ENCODE results near the gene NUP153. TPM values are rescaled to one million over a fixed set of nuclear protein-coding genes. Genes with fewer than 3 reads are reported as not detected.

NUP153 gene
- total RNA-seq, 3 donors from 2014 or later (not counting 1 experiment from before 2014, with no cell fraction given): 67.5 to 74.9 (median 68.0) TPM

DNA sequence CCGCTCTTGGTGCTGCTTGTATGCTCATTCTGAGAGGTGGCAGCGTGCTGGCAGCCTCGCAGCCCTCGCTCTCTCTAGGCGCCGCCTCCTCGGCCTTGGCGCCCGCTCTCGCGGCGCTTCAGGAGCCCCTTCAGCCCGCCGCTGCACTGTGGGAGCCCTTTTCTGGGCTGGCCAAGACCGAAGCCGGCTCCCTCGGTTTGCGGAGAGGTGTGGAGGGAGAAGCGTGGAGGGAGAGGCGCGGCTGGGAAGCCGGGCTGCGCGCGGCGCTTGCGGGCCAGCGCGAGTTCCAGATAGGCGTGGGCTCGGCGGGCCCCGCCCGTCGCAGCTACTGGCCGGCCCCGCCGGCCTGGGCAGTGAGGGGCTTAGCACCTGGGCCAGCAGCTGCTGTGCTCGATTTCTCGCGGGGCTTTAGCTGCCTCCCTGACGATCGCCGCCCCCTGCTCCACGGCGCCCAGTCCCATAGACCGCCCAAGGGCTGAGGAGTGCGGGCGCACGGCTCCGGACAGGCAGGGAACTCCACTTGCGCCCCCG is 126.1 kb downstream of the NUP153 start:
- Histone ChIP-seq H3K4me3 (ENCODE audit: low read length) (peak overlapping the region; percentile 20), H3K27me3 (ENCODE audit: control insufficient read depth, insufficient read depth, low read length) (peaks cover 2% of the 10 kb centered on the region), H3K9me3 (ENCODE audit: control insufficient read depth, insufficient read depth, low read length) (peaks cover 6% of the 10 kb centered on the region), H3K36me3 (ENCODE audit: control insufficient read depth, insufficient read depth, low read length) (no peaks in the 10 kb centered on the region), H3K27ac (ENCODE audit: low read length) (no peak overlapping the region), H3K4me1 (ENCODE audit: control insufficient read depth, insufficient read depth, low read length) (peaks cover 7% of the 10 kb centered on the region)
- Mint-ChIP-seq H3K9me3 (peaks cover 2 to 3% of the 10 kb centered on the region in 2 donors), H3K27ac (peak overlapping the region in 1 of 2 donors; percentile 15), H3K4me1 (peaks cover 7 to 18% of the 10 kb centered on the region in 2 donors), H3K27me3 (ENCODE audit: low read depth in 2 of 2) (peaks cover 6 to 23% of the 10 kb centered on the region in 2 donors), H3K4me3 (peak overlapping the region; percentile 75), H3K36me3 (peaks cover 14% of the 10 kb centered on the region)
- peak; percentile 58 to 74 (median 73) for ATAC-seq
- DNase-seq: peak in 1 of 2 donors; percentile 42
- WGBS (ENCODE audit: insufficient coverage): 33% methylated on average over 53 of the region's 53 CpGs
- intact Hi-C loops (cut with micrococcal nuclease): loop anchor here (5.0 kb wide), 1 partner anchor 237 kb away; no protein-coding TSS in a partner anchor
- TF ChIP-seq CTCF (IDR thresholded peaks at IDR 0.05): no peak

DNA sequence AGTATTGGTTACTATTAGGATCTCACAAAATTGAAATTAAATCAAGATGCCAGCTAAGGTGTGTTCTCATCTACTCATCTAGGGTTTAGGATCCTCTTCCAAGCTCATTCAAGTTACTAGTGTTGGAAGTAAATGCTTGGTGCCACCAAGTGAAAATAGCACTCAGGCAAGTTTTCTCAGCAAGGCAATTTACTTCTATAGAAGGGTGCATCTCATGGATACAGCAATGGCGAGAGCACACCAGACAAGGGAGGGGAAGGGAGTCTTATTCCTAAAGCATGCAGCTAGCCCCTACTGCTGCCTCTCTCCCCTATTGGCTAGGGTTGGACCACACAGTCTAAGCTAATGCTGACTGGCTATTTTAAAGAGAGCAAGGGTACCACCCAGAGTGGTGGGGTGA is 129.7 kb downstream of the NUP153 start:
- H3K36me3 Mint-ChIP-seq: peaks cover 14% of the 10 kb centered on the region
- H3K9me3 Mint-ChIP-seq: peaks cover 2 to 3% of the 10 kb centered on the region in 2 donors
- Histone ChIP-seq H3K27ac (ENCODE audit: low read length) (no peak overlapping the region), H3K4me1 (ENCODE audit: control insufficient read depth, insufficient read depth, low read length) (peaks cover 6% of the 10 kb centered on the region), H3K9me3 (ENCODE audit: control insufficient read depth, insufficient read depth, low read length) (peaks cover 6% of the 10 kb centered on the region), H3K4me3 (ENCODE audit: low read length) (no peak overlapping the region), H3K27me3 (ENCODE audit: control insufficient read depth, insufficient read depth, low read length) (peaks cover 2% of the 10 kb centered on the region), H3K36me3 (ENCODE audit: control insufficient read depth, insufficient read depth, low read length) (no peaks in the 10 kb centered on the region)
- TF ChIP-seq CTCF (IDR thresholded peaks at IDR 0.05): no peak
- ATAC-seq (no peak), DNase-seq (no peak)
- intact Hi-C loops (cut with micrococcal nuclease): no loop called here
- H3K4me1 Mint-ChIP-seq: peaks cover 0 to 12% of the 10 kb centered on the region in 2 donors
- H3K27ac Mint-ChIP-seq: no peak overlapping the region
- H3K4me3 Mint-ChIP-seq: no peak overlapping the region
- 71% methylated on average over 1 of the region's 1 CpG for WGBS (ENCODE audit: insufficient coverage)
- H3K27me3 Mint-ChIP-seq (ENCODE audit: low read depth in 2 of 2): peaks cover 13 to 44% of the 10 kb centered on the region in 2 donors

DNA sequence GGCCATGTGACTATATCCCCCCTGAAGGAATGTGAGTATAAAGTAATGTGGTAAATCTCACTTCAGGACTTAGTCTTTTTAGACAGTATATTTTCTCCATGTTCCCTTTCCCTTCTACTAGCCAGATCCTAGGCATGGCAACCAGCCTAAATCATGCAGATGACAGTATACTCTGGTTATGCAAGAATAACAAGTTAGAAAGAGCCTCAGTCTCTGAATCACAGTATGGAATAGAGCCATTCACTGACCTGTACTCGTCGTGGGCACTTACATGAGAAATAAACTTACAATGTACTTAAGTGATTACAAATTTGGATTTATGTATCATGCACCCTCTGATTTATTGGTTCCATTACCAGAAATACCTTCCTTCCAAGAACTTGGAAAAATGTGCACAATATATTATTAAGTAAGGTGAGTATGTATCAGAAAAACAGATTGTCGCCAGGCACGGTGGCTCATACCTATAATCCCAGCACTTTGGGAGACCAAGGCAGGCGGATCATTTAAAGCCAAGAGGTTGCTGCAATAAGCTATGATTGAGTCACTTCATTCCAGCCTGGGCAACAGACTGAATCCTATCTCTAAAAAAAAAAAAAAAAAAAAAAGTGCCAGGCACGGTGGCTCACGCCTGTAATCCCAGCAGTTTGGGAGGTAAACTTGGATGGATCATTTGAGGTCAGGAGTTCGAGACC is 131.7 kb downstream of the NUP153 start:
- Mint-ChIP-seq H3K27me3 (ENCODE audit: low read depth in 2 of 2) (peaks cover 16 to 42% of the 10 kb centered on the region in 2 donors), H3K4me3 (no peak overlapping the region), H3K4me1 (no peaks in the 10 kb centered on the region), H3K36me3 (peaks cover 14% of the 10 kb centered on the region), H3K9me3 (peaks cover 2 to 3% of the 10 kb centered on the region in 2 donors), H3K27ac (no peak overlapping the region)
- no peaks in the 10 kb centered on the region for H3K36me3 ChIP-seq (ENCODE audit: control insufficient read depth, insufficient read depth, low read length)
- WGBS (ENCODE audit: insufficient coverage): 90% methylated on average over 8 of the region's 8 CpGs
- H3K27me3 ChIP-seq (ENCODE audit: control insufficient read depth, insufficient read depth, low read length): no peaks in the 10 kb centered on the region
- ATAC-seq (no peak), DNase-seq (no peak)
- no peaks in the 10 kb centered on the region for H3K4me1 ChIP-seq (ENCODE audit: control insufficient read depth, insufficient read depth, low read length)
- intact Hi-C loops (cut with micrococcal nuclease): no loop called here
- H3K9me3 ChIP-seq (ENCODE audit: control insufficient read depth, insufficient read depth, low read length): peaks cover 6% of the 10 kb centered on the region
- H3K27ac ChIP-seq (ENCODE audit: low read length): no peak overlapping the region
- H3K4me3 ChIP-seq (ENCODE audit: low read length): no peak overlapping the region
- TF ChIP-seq CTCF (IDR thresholded peaks at IDR 0.05): no peak

Data from natural killer cell (primary cell).